ENCODE measurements around the gene PRF1.

PRF1 gene

GRCh38 chr10:70649526-70649925, 47.0 kb upstream of the PRF1 start:
- TF ChIP-seq EGR1 (IDR thresholded peaks at IDR 0.05) (no peak), ZBTB7A (IDR thresholded peaks at IDR 0.05; ENCODE audit: low read depth) (no peak), FOXM1 (IDR thresholded peaks at IDR 0.05; ENCODE audit: borderline replicate concordance, low read depth) (no peak), CEBPB (IDR thresholded peaks at IDR 0.05) (no peak), MAX (IDR thresholded peaks at IDR 0.05) (no peak), TEAD4 (IDR thresholded peaks at IDR 0.05) (no peak), EP300 (IDR thresholded peaks at IDR 0.05; ENCODE audit: borderline replicate concordance) (no peak), YY1 (IDR thresholded peaks at IDR 0.05; ENCODE audit: low read depth) (no peak), CREB1 (IDR thresholded peaks at IDR 0.05; ENCODE audit: low read depth) (no peak), REST (IDR thresholded peaks at IDR 0.05; ENCODE audit: low read depth) (no peak), RAD21 (IDR thresholded peaks at IDR 0.05; ENCODE audit: low read depth) (no peak), NFIC (IDR thresholded peaks at IDR 0.05) (no peak), TCF12 (IDR thresholded peaks at IDR 0.05; ENCODE audit: low read depth) (no peak), TAF1 (IDR thresholded peaks at IDR 0.05; ENCODE audit: low read depth) (no peak)
- TF ChIP-seq, protein P1, sequence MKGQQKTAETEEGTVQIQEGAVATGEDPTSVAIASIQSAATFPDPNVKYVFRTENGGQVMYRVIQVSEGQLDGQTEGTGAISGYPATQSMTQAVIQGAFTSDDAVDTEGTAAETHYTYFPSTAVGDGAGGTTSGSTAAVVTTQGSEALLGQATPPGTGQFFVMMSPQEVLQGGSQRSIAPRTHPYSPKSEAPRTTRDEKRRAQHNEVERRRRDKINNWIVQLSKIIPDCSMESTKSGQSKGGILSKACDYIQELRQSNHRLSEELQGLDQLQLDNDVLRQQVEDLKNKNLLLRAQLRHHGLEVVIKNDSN (IDR thresholded peaks at IDR 0.05), result no peak

- no peak for TF ChIP-seq TEAD4 (IDR thresholded peaks at IDR 0.05)
- no peak for TF ChIP-seq NFIC (IDR thresholded peaks at IDR 0.05)
- no peak for TF ChIP-seq EGR1 (IDR thresholded peaks at IDR 0.05)
- TF ChIP-seq, protein P1 (IDR thresholded peaks at IDR 0.05), result peak; percentile 26; the same call in 1 of the 2 replicates
These were observed 45.9 kb upstream of the PRF1 start for GRCh38 chr10:70648427-70648826.

GRCh38 chr10:70647086-70647485, 44.5 kb upstream of the PRF1 start:
- no peak for TF ChIP-seq RAD21 (IDR thresholded peaks at IDR 0.05; ENCODE audit: low read depth)
- TF ChIP-seq EGR1 (IDR thresholded peaks at IDR 0.05), result no peak
- no peak for TF ChIP-seq REST (IDR thresholded peaks at IDR 0.05; ENCODE audit: low read depth)
- no peak for TF ChIP-seq TCF12 (IDR thresholded peaks at IDR 0.05; ENCODE audit: low read depth)
- no peak for TF ChIP-seq YY1 (IDR thresholded peaks at IDR 0.05; ENCODE audit: low read depth)
- TF ChIP-seq TAF1 (IDR thresholded peaks at IDR 0.05; ENCODE audit: low read depth), result no peak
- TF ChIP-seq FOXM1 (IDR thresholded peaks at IDR 0.05; ENCODE audit: borderline replicate concordance, low read depth), result no peak
- no peak for TF ChIP-seq TEAD4 (IDR thresholded peaks at IDR 0.05)
- no peak for TF ChIP-seq ZBTB7A (IDR thresholded peaks at IDR 0.05; ENCODE audit: low read depth)
- TF ChIP-seq EP300 (IDR thresholded peaks at IDR 0.05; ENCODE audit: borderline replicate concordance), result no peak
- TF ChIP-seq, protein P1 (IDR thresholded peaks at IDR 0.05), result no peak
- TF ChIP-seq CEBPB (IDR thresholded peaks at IDR 0.05), result no peak
- no peak for TF ChIP-seq NFIC (IDR thresholded peaks at IDR 0.05)
- no peak for TF ChIP-seq MAX (IDR thresholded peaks at IDR 0.05)
- no peak for TF ChIP-seq CREB1 (IDR thresholded peaks at IDR 0.05; ENCODE audit: low read depth)

DNA sequence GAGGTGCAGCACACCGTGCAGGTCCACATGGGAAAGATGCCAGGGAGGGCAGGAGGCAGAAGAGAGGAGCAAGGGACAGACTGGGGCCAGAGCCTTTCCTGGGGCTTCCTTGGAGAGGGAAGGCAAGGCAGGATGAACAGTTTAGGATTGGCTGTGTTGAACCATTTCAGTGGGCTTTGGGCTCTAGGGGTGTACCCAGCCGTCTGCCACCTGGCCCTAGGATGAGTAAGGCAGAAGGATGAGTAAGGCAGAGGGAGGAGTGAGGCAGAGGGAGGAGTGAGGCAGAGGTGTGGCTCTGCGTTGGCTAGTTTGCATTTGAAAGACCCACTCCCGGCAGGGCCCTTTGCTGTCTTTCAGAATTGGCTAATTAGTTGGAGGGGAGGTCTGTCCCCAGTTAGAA, 31.5 kb upstream of the PRF1 start:
- TF ChIP-seq NFIC (IDR thresholded peaks at IDR 0.05) (no peak), TCF12 (IDR thresholded peaks at IDR 0.05; ENCODE audit: low read depth) (no peak), CEBPB (IDR thresholded peaks at IDR 0.05) (no peak), TAF1 (IDR thresholded peaks at IDR 0.05; ENCODE audit: low read depth) (no peak), RAD21 (IDR thresholded peaks at IDR 0.05; ENCODE audit: low read depth) (no peak), REST (IDR thresholded peaks at IDR 0.05; ENCODE audit: low read depth) (no peak), TEAD4 (IDR thresholded peaks at IDR 0.05) (no peak), YY1 (IDR thresholded peaks at IDR 0.05; ENCODE audit: low read depth) (no peak), FOXM1 (IDR thresholded peaks at IDR 0.05; ENCODE audit: borderline replicate concordance, low read depth) (no peak)
- TF ChIP-seq, protein P1 (IDR thresholded peaks at IDR 0.05), result no peak
